Measurements from ENCODE around the gene GAS2L3. TPM values are rescaled to one million over a fixed set of nuclear protein-coding genes. Genes with fewer than 3 reads are reported as not detected.

Gene GAS2L3
- total and polyA plus RNA-seq, 2 of the 8 experiments (the other 6 are each of a cell fraction or from before 2014, with no cell fraction given) = 2.1 to 19.3 TPM

DNA sequence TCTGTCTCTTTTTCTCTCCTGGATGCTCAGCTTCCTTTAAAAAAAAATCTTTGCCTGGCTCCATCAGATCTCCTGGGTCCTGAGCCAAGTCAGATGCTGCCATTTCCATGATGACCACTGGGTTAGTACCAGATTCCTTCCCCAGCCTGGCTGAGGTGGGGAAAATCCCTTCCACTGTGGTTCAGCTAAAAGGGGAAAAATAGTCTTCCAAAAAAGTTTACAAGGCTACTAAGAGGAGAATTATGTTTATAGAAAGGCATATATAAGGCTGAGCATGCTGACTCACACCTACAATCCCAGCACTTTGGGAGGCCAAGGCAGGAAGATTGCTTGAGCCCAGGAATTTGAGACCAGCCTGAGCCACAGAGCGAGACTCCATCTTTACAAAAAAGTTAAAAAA lies 28.4 kb upstream of the GAS2L3 start:
- Histone ChIP-seq H2AFZ (ENCODE audit: low read length) (no peak overlapping the region), H3K27me3 (replicated peaks in 1 of 4; ENCODE audit: control insufficient read depth in 3 of 4, extremely low read depth in 1 of 4, insufficient read depth in 3 of 4, low read length in 3 of 4) (no peaks in the 10 kb centered on the region), H3K4ac (replicated peaks; ENCODE audit: insufficient read length, low read depth, low read length) (no peak overlapping the region), H3K4me2 (ENCODE audit: insufficient read depth in 1 of 2, low read depth in 2 of 2, low read length in 2 of 2) (no peak overlapping the region), H3K79me1 (ENCODE audit: low read depth, low read length) (no peaks in the 10 kb centered on the region), H2BK20ac (ENCODE audit: low read length) (no peak overlapping the region), H3K4me1 (replicated peaks in 1 of 4; ENCODE audit: control insufficient read depth in 3 of 4, insufficient read depth in 4 of 4, low read length in 3 of 4) (no peaks in the 10 kb centered on the region), H3K18ac (ENCODE audit: extremely low read depth, low read length) (no peak overlapping the region), H3K4me3 (ENCODE audit: extremely low read depth in 1 of 4, insufficient read depth in 2 of 4, low read depth in 3 of 4, low read length in 4 of 4) (no peak overlapping the region), H3K56ac (replicated peaks; ENCODE audit: insufficient read length, low read depth, low read length) (no peak overlapping the region), H4K20me1 (replicated peaks in 1 of 2; ENCODE audit: control insufficient read depth in 1 of 2, insufficient read depth in 2 of 2, low read length in 2 of 2) (no peaks in the 10 kb centered on the region), H4K5ac (ENCODE audit: insufficient read length, low read depth, low read length) (no peak overlapping the region), H3K27ac (ENCODE audit: low read depth, low read length) (no peak overlapping the region), H4K91ac (replicated peaks; ENCODE audit: insufficient read length, low read length) (no peak overlapping the region), H4K8ac (ENCODE audit: extremely low read depth, insufficient read depth, low read length) (no peak overlapping the region), H2BK12ac (ENCODE audit: low read depth, low read length) (no peak overlapping the region), H2BK5ac (ENCODE audit: low read depth, low read length) (no peak overlapping the region), H3K9me3 (ENCODE audit: insufficient read depth in 2 of 2, low read depth in 1 of 2, low read length in 1 of 2) (no peaks in the 10 kb centered on the region), H2AK5ac (ENCODE audit: low read depth, low read length) (no peak overlapping the region), H3K14ac (ENCODE audit: insufficient read length) (no peak overlapping the region), H3K23ac (ENCODE audit: insufficient read length) (no peak overlapping the region), H3K23me2 (ENCODE audit: low read depth, low read length) (no peaks in the 10 kb centered on the region; the same call in 1 of the 2 replicates), H3K9ac (replicated peaks in 1 of 4; ENCODE audit: extremely low read depth in 1 of 4, low read depth in 3 of 4, low read length in 3 of 4) (no peak overlapping the region), H3K36me3 (ENCODE audit: control insufficient read depth in 2 of 4, insufficient read depth in 4 of 4, low read length in 3 of 4) (no peaks in the 10 kb centered on the region), H2BK15ac (ENCODE audit: low read length) (no peak overlapping the region), H3K79me2 (ENCODE audit: control insufficient read depth in 1 of 2, insufficient read depth in 2 of 2, low read length in 2 of 2) (no peaks in the 10 kb centered on the region), H2BK120ac (replicated peaks; ENCODE audit: low read depth, low read length) (no peak overlapping the region)
- ChIA-PET CTCF (ENCODE audit: partially characterized antibody) (interaction anchor here (0.8 to 7.6 kb wide), 6 partner anchors 9 to 197 kb away, joined by 3 to 48 read pairs (median 6); no protein-coding TSS in a partner anchor), POLR2A (ENCODE audit: partially characterized antibody) (no interaction called here)
- no peak for DNase-seq (ENCODE audit: low read depth in 1 of 2, low spot score in 2 of 2)
- WGBS, 2 experiments (ENCODE audit: extremely low coverage in 1 of 2, insufficient coverage in 1 of 2, insufficient read length in 1 of 2, insufficient replicate concordance in 2 of 2, low coverage in 1 of 2, low lambda C conversion rate in 2 of 2, missing lambda C conversion rate in 1 of 2) = 100% methylated on average over 1 of the region's 1 CpG; no CpG with 5 or more reads in 1 of the 2 experiments
- FAIRE-seq = no peak
- TF ChIP-seq EZH2 (IDR thresholded peaks at IDR 0.05; ENCODE audit: low read depth, low read length, severe bottlenecking) (no peak), RFX5 (IDR thresholded peaks at IDR 0.05; ENCODE audit: borderline replicate concordance, low read depth, low read length) (no peak), CHD1 (IDR thresholded peaks at IDR 0.05; ENCODE audit: low read depth, low read length) (no peak), SP1 (IDR thresholded peaks at IDR 0.05; ENCODE audit: low read depth, low read length) (no peak), CBX5 (IDR thresholded peaks at IDR 0.05; ENCODE audit: low read depth, low read length) (no peak), ZNF274 (IDR thresholded peaks at IDR 0.05; ENCODE audit: borderline replicate concordance, extremely low read depth, low read length) (no peak), SRF (IDR thresholded peaks at IDR 0.05; ENCODE audit: low read depth, low read length) (no peak), KDM5A (IDR thresholded peaks at IDR 0.05; ENCODE audit: low read length) (no peak), CTBP2 (IDR thresholded peaks at IDR 0.05; ENCODE audit: borderline replicate concordance, insufficient read depth, insufficient read length, low read length) (no peak), RXRA (IDR thresholded peaks at IDR 0.05; ENCODE audit: insufficient read depth, low read depth, low read length) (no peak), TAF1 (IDR thresholded peaks at IDR 0.05; ENCODE audit: low read depth, low read length) (no peak), SIX5 (IDR thresholded peaks at IDR 0.05; ENCODE audit: low read depth, low read length) (no peak)
- TF ChIP-seq, protein P1, sequence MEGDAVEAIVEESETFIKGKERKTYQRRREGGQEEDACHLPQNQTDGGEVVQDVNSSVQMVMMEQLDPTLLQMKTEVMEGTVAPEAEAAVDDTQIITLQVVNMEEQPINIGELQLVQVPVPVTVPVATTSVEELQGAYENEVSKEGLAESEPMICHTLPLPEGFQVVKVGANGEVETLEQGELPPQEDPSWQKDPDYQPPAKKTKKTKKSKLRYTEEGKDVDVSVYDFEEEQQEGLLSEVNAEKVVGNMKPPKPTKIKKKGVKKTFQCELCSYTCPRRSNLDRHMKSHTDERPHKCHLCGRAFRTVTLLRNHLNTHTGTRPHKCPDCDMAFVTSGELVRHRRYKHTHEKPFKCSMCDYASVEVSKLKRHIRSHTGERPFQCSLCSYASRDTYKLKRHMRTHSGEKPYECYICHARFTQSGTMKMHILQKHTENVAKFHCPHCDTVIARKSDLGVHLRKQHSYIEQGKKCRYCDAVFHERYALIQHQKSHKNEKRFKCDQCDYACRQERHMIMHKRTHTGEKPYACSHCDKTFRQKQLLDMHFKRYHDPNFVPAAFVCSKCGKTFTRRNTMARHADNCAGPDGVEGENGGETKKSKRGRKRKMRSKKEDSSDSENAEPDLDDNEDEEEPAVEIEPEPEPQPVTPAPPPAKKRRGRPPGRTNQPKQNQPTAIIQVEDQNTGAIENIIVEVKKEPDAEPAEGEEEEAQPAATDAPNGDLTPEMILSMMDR (IDR thresholded peaks at IDR 0.05; ENCODE audit: control extremely low read depth in 1 of 3, insufficient read depth in 1 of 3, low read depth in 1 of 3, low read length in 3 of 3) = no peak
